Liver (tissue), 9 donors: ENCODE data around the gene TOR1AIP1. TPM values are rescaled to one million over a fixed set of nuclear protein-coding genes. Genes with fewer than 3 reads are reported as not detected.

ENCODE experiments used
- DNase-seq: peaks from one replicate; pipeline ENCODE4 v3.0.0-alpha.2; 2017; ENCODE audit warnings: low spot score
- H3K27ac ChIP-seq, 2 donors: one replicate each; pipeline ENCODE4 v1.7.0; 2013; ENCODE audit warnings: inconsistent platforms in 2 of 2, low read length in 2 of 2, control low read depth in 1 of 2, low read depth in 1 of 2, mild to moderate bottlenecking in 1 of 2
- H3K27me3 ChIP-seq, 4 donors: one replicate each; pipeline versions ENCODE4 v1.6.1 to v1.7.0; 2013; ENCODE audit warnings: low read length in 3 of 4, inconsistent platforms in 1 of 4, mild to moderate bottlenecking in 1 of 4, moderate library complexity in 1 of 4; ENCODE audit not compliant: control insufficient read depth in 4 of 4, insufficient read depth in 4 of 4
- H3K36me3 ChIP-seq, 4 donors: one replicate each; pipeline versions ENCODE4 v1.6.1 to v1.7.0; 2013; ENCODE audit warnings: low read length in 3 of 4, mild to moderate bottlenecking in 3 of 4, low read depth in 1 of 4, moderate library complexity in 1 of 4; ENCODE audit not compliant: control insufficient read depth in 4 of 4, insufficient read depth in 3 of 4
- H3K4me1 ChIP-seq, 4 donors: one replicate each; pipeline versions ENCODE4 v1.6.1 to v1.7.0; 2013; ENCODE audit warnings: low read length in 3 of 4, mild to moderate bottlenecking in 3 of 4, moderate library complexity in 1 of 4; ENCODE audit not compliant: control insufficient read depth in 4 of 4, insufficient read depth in 4 of 4
- H3K4me3 ChIP-seq, 3 donors: one replicate each; pipeline versions ENCODE4 v1.6.1 to v1.7.0; 2013; ENCODE audit warnings: low read length in 3 of 3, control low read depth in 1 of 3, low read depth in 1 of 3, mild to moderate bottlenecking in 1 of 3
- H3K9ac ChIP-seq, 2 donors: one replicate each; pipeline ENCODE4 v1.7.0; 2013; ENCODE audit warnings: low read length in 2 of 2, mild to moderate bottlenecking in 2 of 2, moderate library complexity in 2 of 2, control low read depth in 1 of 2, low read depth in 1 of 2
- H3K9me3 ChIP-seq, 4 donors: one replicate each; pipeline versions ENCODE4 v1.6.1 to v1.7.0; 2013; ENCODE audit warnings: low read length in 3 of 4; ENCODE audit not compliant: control insufficient read depth in 4 of 4
- ATF3 ChIP-seq: IDR thresholded peaks from 2 replicates; pipeline ENCODE4 v1.6.1; 2016; ENCODE audit warnings: antibody characterized with exemption
- CTCF ChIP-seq: fragments of 150-350 bp; IDR thresholded peaks from 2 replicates; pipeline ENCODE4 v1.5.1; 2017; ENCODE audit warnings: improper control_type of control experiment, low read depth, low read length; ENCODE audit not compliant: missing input control
- FOXA1 ChIP-seq: IDR thresholded peaks from 2 replicates; pipeline ENCODE4 v1.6.1; 2016; ENCODE audit warnings: antibody characterized with exemption
- FOXA2 ChIP-seq: IDR thresholded peaks from 2 replicates; pipeline ENCODE4 v1.6.1; 2016; ENCODE audit warnings: antibody characterized with exemption
- GABPA ChIP-seq, 2 donors: IDR thresholded peaks in 1 of 2; conservative IDR thresholded peaks in 1 of 2; 2 replicates each; pipeline ENCODE4 v1.6.1; 2016; ENCODE audit warnings: antibody characterized with exemption in 2 of 2, mild to moderate bottlenecking in 1 of 2, moderate library complexity in 1 of 2
- HNF4A ChIP-seq, 2 donors: conservative IDR thresholded peaks; 2 replicates each; pipeline ENCODE4 v1.6.1; 2016; ENCODE audit warnings: antibody characterized with exemption in 2 of 2, mild to moderate bottlenecking in 2 of 2
- RAD21 ChIP-seq, 2 donors: IDR thresholded peaks; 2 replicates each; pipeline ENCODE4 v1.6.1; 2016; ENCODE audit warnings: antibody characterized with exemption in 2 of 2, mild to moderate bottlenecking in 2 of 2
- YY1 ChIP-seq: IDR thresholded peaks from 2 replicates; pipeline ENCODE4 v1.6.1; 2016; ENCODE audit warnings: antibody characterized with exemption, mild to moderate bottlenecking
- WGBS: extraction: QIAGEN DNeasy Blood & Tissue Kit; methylation state at CpG from one replicate; pipeline ENCODE4 v1.1.7; 2013; 5-methylcytosine and 5-hydroxymethylcytosine counted together
- polyA plus RNA-seq, 2 donors: library from polyadenylated mRNA; stranded (reverse) in 1 of 2; unstranded in 1 of 2; fragments of 200-250 nt in 1 of 2; fragments of >200 nt in 1 of 2; fragmentation: Nextera tagmentation in 1 of 2; extraction: Ambion mirVana in 1 of 2; gene quantifications; one replicate each; pipeline versions ENCODE4 v1.2.1 to v1.2.3, GENCODE V29; 2013 to 2015
- total RNA-seq, 2 donors: library from RNA; depleted of rRNA; stranded (reverse); fragments of >200 nt; gene quantifications; one replicate each; pipeline ENCODE4 v1.2.3, GENCODE V29; 2014
- TF ChIP-seq, protein P1 (sequence below): IDR thresholded peaks from 2 replicates; pipeline ENCODE4 v1.6.1; 2016; ENCODE audit warnings: antibody characterized with exemption
- TF ChIP-seq, protein P2 (sequence below): IDR thresholded peaks from 2 replicates; pipeline ENCODE4 v1.6.1; 2016; ENCODE audit warnings: antibody characterized with exemption, mild to moderate bottlenecking
- donor health status: healthy.
- donor health status: healthy.
- donor health status: healthy.
- donor health status: healthy.
- donor health status: healthy.

TOR1AIP1 gene
- total and polyA plus RNA-seq, 4 donors = 7.1 to 21.3 (median 16.7) TPM

- TF ChIP-seq RAD21 (IDR thresholded peaks at IDR 0.05) = peak; percentile 81 to 84
- peak; percentile 48 for TF ChIP-seq CTCF
- TF ChIP-seq ATF3 = no peak
- no peak overlapping the region for H3K9ac ChIP-seq
- H3K4me1 ChIP-seq = peaks cover 3 to 9% (median 5%) of the 10 kb centered on the region in 4 donors
- H3K27me3 ChIP-seq = no peaks in the 10 kb centered on the region
- WGBS = 33% methylated on average over 1 of the region's 1 CpG
- DNase-seq = peak; percentile 65
- peaks cover 7 to 31% (median 24%) of the 10 kb centered on the region in 4 donors for H3K36me3 ChIP-seq
- no peak overlapping the region for H3K4me3 ChIP-seq
- no peak overlapping the region for H3K27ac ChIP-seq
- no peaks in the 10 kb centered on the region for H3K9me3 ChIP-seq
These were observed 14.4 kb upstream of the TOR1AIP1 start for GRCh38 chr1:179867493-179868330.

GRCh38 chr1:179870870-179871269, 11.2 kb upstream of the TOR1AIP1 start:
- H3K27me3 ChIP-seq = no peaks in the 10 kb centered on the region
- no peaks in the 10 kb centered on the region for H3K9me3 ChIP-seq
- peaks cover 7 to 23% (median 12%) of the 10 kb centered on the region in 4 donors for H3K36me3 ChIP-seq
- TF ChIP-seq YY1 = no peak
- TF ChIP-seq FOXA1 = no peak
- no peak for TF ChIP-seq HNF4A (conservative IDR thresholded peaks at IDR 0.05)
- no peak for TF ChIP-seq FOXA2
- TF ChIP-seq, protein P1, sequence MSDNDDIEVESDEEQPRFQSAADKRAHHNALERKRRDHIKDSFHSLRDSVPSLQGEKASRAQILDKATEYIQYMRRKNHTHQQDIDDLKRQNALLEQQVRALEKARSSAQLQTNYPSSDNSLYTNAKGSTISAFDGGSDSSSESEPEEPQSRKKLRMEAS = no peak
- TF ChIP-seq ATF3 = no peak
- TF ChIP-seq, protein P2, sequence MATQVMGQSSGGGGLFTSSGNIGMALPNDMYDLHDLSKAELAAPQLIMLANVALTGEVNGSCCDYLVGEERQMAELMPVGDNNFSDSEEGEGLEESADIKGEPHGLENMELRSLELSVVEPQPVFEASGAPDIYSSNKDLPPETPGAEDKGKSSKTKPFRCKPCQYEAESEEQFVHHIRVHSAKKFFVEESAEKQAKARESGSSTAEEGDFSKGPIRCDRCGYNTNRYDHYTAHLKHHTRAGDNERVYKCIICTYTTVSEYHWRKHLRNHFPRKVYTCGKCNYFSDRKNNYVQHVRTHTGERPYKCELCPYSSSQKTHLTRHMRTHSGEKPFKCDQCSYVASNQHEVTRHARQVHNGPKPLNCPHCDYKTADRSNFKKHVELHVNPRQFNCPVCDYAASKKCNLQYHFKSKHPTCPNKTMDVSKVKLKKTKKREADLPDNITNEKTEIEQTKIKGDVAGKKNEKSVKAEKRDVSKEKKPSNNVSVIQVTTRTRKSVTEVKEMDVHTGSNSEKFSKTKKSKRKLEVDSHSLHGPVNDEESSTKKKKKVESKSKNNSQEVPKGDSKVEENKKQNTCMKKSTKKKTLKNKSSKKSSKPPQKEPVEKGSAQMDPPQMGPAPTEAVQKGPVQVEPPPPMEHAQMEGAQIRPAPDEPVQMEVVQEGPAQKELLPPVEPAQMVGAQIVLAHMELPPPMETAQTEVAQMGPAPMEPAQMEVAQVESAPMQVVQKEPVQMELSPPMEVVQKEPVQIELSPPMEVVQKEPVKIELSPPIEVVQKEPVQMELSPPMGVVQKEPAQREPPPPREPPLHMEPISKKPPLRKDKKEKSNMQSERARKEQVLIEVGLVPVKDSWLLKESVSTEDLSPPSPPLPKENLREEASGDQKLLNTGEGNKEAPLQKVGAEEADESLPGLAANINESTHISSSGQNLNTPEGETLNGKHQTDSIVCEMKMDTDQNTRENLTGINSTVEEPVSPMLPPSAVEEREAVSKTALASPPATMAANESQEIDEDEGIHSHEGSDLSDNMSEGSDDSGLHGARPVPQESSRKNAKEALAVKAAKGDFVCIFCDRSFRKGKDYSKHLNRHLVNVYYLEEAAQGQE = no peak
- no peak for TF ChIP-seq GABPA (IDR thresholded peaks at IDR 0.05 in 1 of 2, conservative IDR thresholded peaks at IDR 0.05 in 1 of 2)
- H3K4me3 ChIP-seq = no peak overlapping the region
- H3K27ac ChIP-seq = no peak overlapping the region
- no peak for DNase-seq
- WGBS = 94% methylated on average over 1 of the region's 1 CpG
- H3K4me1 ChIP-seq = peaks cover 7 to 30% (median 29%) of the 10 kb centered on the region in 4 donors
- H3K9ac ChIP-seq = no peak overlapping the region
